Kidney (tissue), 14 donors: ENCODE results near the gene RYR2. TPM values are rescaled to one million over a fixed set of nuclear protein-coding genes. Genes with fewer than 3 reads are reported as not detected.

Source experiments
- DNase-seq, 5 donors: peaks; one replicate each; pipeline ENCODE4 v3.0.0-alpha.2; 2013 to 2020
- FAIRE-seq: peaks from 2 replicates; lab custom pipeline; 2012; peaks lifted over from hg19 to GRCh38; lab: Jason Lieb, UNC
- H3K27ac ChIP-seq, 2 donors: one replicate each; pipeline ENCODE4 v1.7.0; 2013; ENCODE audit warnings: low read depth in 2 of 2, low read length in 2 of 2, inconsistent platforms in 1 of 2
- H3K27me3 ChIP-seq: one replicate; pipeline ENCODE4 v1.7.1; 2013; ENCODE audit warnings: low read length, inconsistent platforms; ENCODE audit not compliant: control insufficient read depth, insufficient read depth
- H3K36me3 ChIP-seq, 3 donors: one replicate each; pipeline versions ENCODE4 v1.7.0 to v1.7.1; 2013; ENCODE audit warnings: low read length in 3 of 3, control low read depth in 1 of 3, inconsistent platforms in 1 of 3; ENCODE audit not compliant: insufficient read depth in 3 of 3, control insufficient read depth in 2 of 3
- H3K4me1 ChIP-seq, 3 donors: one replicate each; pipeline versions ENCODE4 v1.7.0 to v1.7.1; 2013; ENCODE audit warnings: low read length in 3 of 3, inconsistent platforms in 1 of 3, low read depth in 1 of 3; ENCODE audit not compliant: control insufficient read depth in 2 of 3, insufficient read depth in 2 of 3
- H3K4me3 ChIP-seq, 3 donors: one replicate each; pipeline versions ENCODE4 v1.7.0 to v1.8.1; 2013; ENCODE audit warnings: low read length in 3 of 3, control low read depth in 1 of 3, inconsistent platforms in 1 of 3
- H3K9ac ChIP-seq, 3 donors: one replicate each; pipeline versions ENCODE4 v1.7.0 to v1.7.1; 2013; ENCODE audit warnings: low read length in 3 of 3, control low read depth in 1 of 3, inconsistent platforms in 1 of 3
- H3K9me3 ChIP-seq, 3 donors: one replicate each; pipeline versions ENCODE4 v1.7.0 to v1.7.1; 2013; ENCODE audit warnings: low read length in 3 of 3, control low read depth in 1 of 3, inconsistent platforms in 1 of 3; ENCODE audit not compliant: control insufficient read depth in 2 of 3, insufficient read depth in 1 of 3
- intact Hi-C: fragments of 100-400 bp; cut with DNase I; formaldehyde crosslinking; loops from one replicate; pipeline ENCODE4 v1.11.1; 2022
- polyA plus RNA-seq: library from polyadenylated mRNA; stranded (reverse); fragments of 350-450 nt; fragmentation: Illumina TruSeq; extraction: RNeasy Lipid Tissue Mini Kit (QIAGEN cat#74804); gene quantifications from one replicate; pipeline ENCODE4 v1.2.3, GENCODE V29; 2014; ENCODE audit warnings: low read depth, low replicate concordance; ENCODE audit not compliant: insufficient read depth
- total RNA-seq: library from RNA; stranded (reverse); fragmentation: NEBNext Ultra II Directional; extraction: Animal tissue kit (Norgen Biotek cat#: 25700); gene quantifications from one replicate; pipeline ENCODE4 v1.2.1, GENCODE V29; 2021
- TF ChIP-seq, protein P1 (sequence below): IDR thresholded peaks from 3 replicates; pipeline ENCODE4 v1.5.1; 2012; ENCODE audit warnings: mild to moderate bottlenecking, moderate library complexity, borderline replicate concordance; ENCODE audit not compliant: insufficient read depth; ENCODE audit errors: extremely low read depth
- donor health status: control.
- donor health status: control.
- donor health status: control.
- donor health status: control.
- donor health status: control.
- donor health status: DM: yes; HTN: yes; CAD: no.
- donor health status: Normal renal cell carcinoma (clear cell type).

RYR2 gene
- total and polyA plus RNA-seq, 2 donors from 2014 or later: 0.28 to 0.60 TPM

DNA sequence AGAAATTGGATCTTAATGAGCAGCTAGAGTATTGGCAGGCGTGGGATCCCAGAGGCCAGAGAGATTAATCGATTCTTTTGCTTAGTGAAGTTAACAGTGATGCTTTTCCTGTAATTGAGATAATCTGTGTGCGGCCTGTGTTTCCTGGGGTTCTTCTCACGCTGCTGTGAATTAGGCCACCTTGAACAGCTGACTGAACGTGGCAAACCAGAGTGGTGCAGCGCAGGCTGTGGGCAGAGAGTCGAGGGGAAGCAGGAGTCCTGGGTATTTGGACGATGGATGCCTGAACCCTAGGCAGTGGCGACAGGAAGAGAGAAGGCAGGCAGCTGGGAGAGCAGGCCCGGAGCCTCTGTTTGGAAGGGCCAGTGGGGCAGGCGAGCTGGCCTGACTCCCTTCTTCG, 51.7 kb downstream of the RYR2 start:
- Histone ChIP-seq H3K9me3 (no peaks in the 10 kb centered on the region), H3K4me3 (no peak overlapping the region), H3K27me3 (no peaks in the 10 kb centered on the region), H3K4me1 (no peaks in the 10 kb centered on the region), H3K9ac (no peak overlapping the region), H3K36me3 (no peaks in the 10 kb centered on the region), H3K27ac (no peak overlapping the region)
- TF ChIP-seq, protein P1, sequence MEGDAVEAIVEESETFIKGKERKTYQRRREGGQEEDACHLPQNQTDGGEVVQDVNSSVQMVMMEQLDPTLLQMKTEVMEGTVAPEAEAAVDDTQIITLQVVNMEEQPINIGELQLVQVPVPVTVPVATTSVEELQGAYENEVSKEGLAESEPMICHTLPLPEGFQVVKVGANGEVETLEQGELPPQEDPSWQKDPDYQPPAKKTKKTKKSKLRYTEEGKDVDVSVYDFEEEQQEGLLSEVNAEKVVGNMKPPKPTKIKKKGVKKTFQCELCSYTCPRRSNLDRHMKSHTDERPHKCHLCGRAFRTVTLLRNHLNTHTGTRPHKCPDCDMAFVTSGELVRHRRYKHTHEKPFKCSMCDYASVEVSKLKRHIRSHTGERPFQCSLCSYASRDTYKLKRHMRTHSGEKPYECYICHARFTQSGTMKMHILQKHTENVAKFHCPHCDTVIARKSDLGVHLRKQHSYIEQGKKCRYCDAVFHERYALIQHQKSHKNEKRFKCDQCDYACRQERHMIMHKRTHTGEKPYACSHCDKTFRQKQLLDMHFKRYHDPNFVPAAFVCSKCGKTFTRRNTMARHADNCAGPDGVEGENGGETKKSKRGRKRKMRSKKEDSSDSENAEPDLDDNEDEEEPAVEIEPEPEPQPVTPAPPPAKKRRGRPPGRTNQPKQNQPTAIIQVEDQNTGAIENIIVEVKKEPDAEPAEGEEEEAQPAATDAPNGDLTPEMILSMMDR: no peak
- DNase-seq (no peak), FAIRE-seq (no peak)
- intact Hi-C loops: no loop called here

DNA sequence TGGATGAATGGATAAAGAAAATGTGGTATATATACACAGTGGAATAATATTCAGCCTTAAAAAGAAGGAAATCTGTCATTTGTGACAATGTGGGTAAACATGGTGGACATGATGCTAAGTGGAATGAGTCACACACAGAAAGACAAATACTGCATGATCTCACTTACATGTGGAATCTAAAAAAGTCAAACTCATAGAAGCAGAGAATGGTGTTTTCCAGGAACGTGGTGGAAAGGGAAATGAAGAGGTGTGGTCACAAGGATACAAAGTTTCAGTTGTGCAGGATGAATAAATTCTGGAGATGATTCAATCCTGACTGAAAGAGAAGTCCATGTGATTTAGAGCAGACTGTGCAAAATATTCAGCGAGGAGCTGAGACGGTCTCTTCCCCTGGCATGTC, 56.6 kb downstream of the RYR2 start:
- Histone ChIP-seq H3K9ac (no peak overlapping the region), H3K4me1 (no peaks in the 10 kb centered on the region), H3K27ac (no peak overlapping the region), H3K36me3 (no peaks in the 10 kb centered on the region), H3K4me3 (no peak overlapping the region), H3K9me3 (no peaks in the 10 kb centered on the region), H3K27me3 (no peaks in the 10 kb centered on the region)
- DNase-seq (no peak), FAIRE-seq (no peak)
- TF ChIP-seq, protein P1: no peak
- intact Hi-C loops: no loop called here

DNA sequence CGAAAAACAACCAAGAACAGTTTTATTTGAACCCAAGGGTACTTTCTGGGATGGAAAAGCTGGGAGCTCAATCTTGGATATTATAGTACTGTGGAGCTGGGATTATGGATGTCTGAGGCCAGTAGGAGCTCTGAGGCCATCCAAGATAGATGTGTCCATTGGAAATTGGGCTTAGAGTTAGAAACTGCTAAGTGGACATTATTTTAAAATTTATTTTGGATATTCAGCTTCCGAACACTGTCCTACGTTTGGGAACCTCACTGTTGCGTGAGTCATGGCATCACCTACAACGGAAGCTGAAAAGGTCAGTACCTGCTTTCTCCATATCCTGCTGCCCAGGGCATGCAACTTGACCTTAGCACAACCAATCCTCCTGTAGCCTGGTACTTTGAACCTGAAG, 61.0 kb downstream of the RYR2 start:
- no peak overlapping the region for H3K4me3 ChIP-seq
- H3K4me1 ChIP-seq: no peaks in the 10 kb centered on the region
- intact Hi-C loops: no loop called here
- H3K27ac ChIP-seq: no peak overlapping the region
- H3K36me3 ChIP-seq: no peaks in the 10 kb centered on the region
- TF ChIP-seq, protein P1: no peak
- DNase-seq (no peak), FAIRE-seq (no peak)
- no peak overlapping the region for H3K9ac ChIP-seq
- H3K27me3 ChIP-seq: no peaks in the 10 kb centered on the region
- no peaks in the 10 kb centered on the region for H3K9me3 ChIP-seq

DNA sequence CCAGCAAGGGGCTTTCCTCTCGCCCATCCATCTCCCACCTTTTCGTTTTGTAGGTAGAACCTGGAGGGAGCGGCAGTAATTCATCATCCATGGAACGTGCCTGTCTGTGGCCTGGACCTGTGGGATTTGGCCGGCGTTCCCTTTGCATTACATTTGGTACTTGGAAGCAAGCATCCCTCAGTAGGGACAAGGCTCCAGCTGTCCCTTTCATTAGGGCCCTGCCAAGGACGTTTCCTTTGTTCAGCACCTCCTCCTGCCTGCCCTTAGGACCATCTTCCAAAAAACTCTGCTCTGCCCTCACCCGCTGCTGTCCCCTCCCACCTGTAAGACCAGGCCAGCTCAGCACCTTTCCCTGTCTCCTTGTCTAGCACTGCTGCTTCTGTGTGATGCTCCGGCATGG, 62.1 kb downstream of the RYR2 start:
- intact Hi-C loops: no loop called here
- Histone ChIP-seq H3K9me3 (no peaks in the 10 kb centered on the region), H3K9ac (no peak overlapping the region), H3K4me1 (no peaks in the 10 kb centered on the region), H3K27ac (no peak overlapping the region), H3K4me3 (no peak overlapping the region), H3K36me3 (no peaks in the 10 kb centered on the region), H3K27me3 (no peaks in the 10 kb centered on the region)
- DNase-seq: no peak
- FAIRE-seq: no peak
- TF ChIP-seq, protein P1: no peak
